Hepatocyte (in vitro differentiated cells): Measurements from ENCODE around the gene ARMC10.

Experiments
- CTCF ChIP-seq: fragments of 200-600 bp; sonication (generic); IDR thresholded peaks from 2 replicates; pipeline ENCODE4 v1.5.1; 2016; ENCODE audit warnings: antibody characterized with exemption, mild to moderate bottlenecking; ENCODE audit not compliant: poor library complexity
- EZH2 ChIP-seq: fragments of 200-600 bp; sonication (generic); IDR thresholded peaks from 2 replicates; pipeline ENCODE4 v1.6.1; 2016; ENCODE audit warnings: antibody characterized with exemption, mild to moderate bottlenecking, borderline replicate concordance
- EZH2phosphoT487 ChIP-seq: fragments of 200-600 bp; sonication (generic); IDR thresholded peaks from one replicate; pipeline ENCODE4 v1.6.1; 2018; ENCODE audit warnings: antibody characterized with exemption, mild to moderate bottlenecking, low read depth, moderate library complexity; ENCODE audit not compliant: unreplicated experiment, severe bottlenecking

GRCh38 chr7:103130901-103131624 is 56.1 kb downstream of the ARMC10 start:
- TF ChIP-seq CTCF (no peak), EZH2 (no peak), EZH2phosphoT487 (no peak)
